ENCODE data around the gene WHRN. TPM values are rescaled to one million over a fixed set of nuclear protein-coding genes. Genes with fewer than 3 reads are reported as not detected.

The WHRN gene
- total and polyA plus RNA-seq, 2 of the 13 experiments (the other 11 are each of a cell fraction or from before 2014, with no cell fraction given): 2.3 to 5.3 TPM

DNA sequence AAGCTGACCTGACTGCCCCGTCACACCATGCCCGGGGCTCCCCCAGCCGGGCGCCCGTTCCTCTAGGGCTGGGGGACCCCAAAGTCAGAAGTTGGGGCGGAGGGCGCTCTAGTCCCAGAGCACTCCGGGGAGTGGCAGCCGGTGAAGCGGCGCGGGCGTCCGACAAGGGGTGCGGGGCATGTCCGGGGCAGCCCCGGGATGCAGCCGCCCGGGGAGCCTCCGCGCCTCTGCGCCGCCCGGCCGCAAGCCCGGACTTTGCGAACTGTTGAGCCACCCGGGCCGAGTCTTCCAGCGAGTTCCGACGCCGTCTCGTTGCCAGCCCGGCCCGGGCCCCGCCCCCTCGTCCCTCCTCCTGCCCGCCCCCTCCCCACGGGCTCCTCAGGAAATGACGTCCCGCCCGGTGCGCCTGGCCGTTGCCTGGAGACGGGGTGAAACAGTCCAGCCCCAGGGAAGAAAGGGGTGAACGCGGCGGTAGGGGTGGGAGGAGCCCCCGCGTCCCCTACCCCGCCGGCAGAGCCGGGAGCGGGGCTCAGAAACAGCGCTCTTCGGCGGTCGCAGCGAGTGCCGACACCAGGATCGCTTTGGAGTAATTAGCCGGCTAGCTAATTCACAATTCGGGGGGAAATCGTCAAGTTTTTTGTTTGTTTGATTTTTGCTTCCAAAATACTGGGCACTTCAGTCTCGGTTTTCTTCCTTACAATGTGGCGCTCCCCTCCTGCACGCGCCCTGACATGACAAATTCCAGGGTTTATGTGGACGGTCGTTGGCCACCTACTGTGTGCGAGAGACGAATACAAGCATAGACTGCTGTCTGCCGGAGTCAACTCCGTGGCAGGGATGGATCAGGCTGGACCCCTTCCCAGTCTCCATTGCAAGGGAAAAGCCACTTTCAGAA is at the start of gene WHRN (continued):
- no peak for TF ChIP-seq ZNF451 (CRISPR knock-in tag; IDR thresholded peaks at IDR 0.05)
- TF ChIP-seq ZNF605 (CRISPR knock-in tag; IDR thresholded peaks at IDR 0.05): no peak
- no peak for TF ChIP-seq GTF3A (CRISPR knock-in tag; conservative IDR thresholded peaks at IDR 0.05)
- TF ChIP-seq ZMAT3 (CRISPR knock-in tag; conservative IDR thresholded peaks at IDR 0.05): no peak
- peak; percentile 88; the same call in 1 of the 3 replicates for TF ChIP-seq MXI1 (IDR thresholded peaks at IDR 0.05; ENCODE audit: borderline replicate concordance, low read depth, low read length)
- no peak for TF ChIP-seq GZF1 (CRISPR knock-in tag; IDR thresholded peaks at IDR 0.05)
- TF ChIP-seq PLSCR1 (CRISPR knock-in tag; IDR thresholded peaks at IDR 0.05; ENCODE audit: borderline replicate concordance): no peak
- no peak for TF ChIP-seq HIC2 (CRISPR knock-in tag; IDR thresholded peaks at IDR 0.05; ENCODE audit: low read depth)
- TF ChIP-seq ZBTB38 (CRISPR knock-in tag; IDR thresholded peaks at IDR 0.05): no peak
- TF ChIP-seq SIN3B (IDR thresholded peaks at IDR 0.05; ENCODE audit: low read length): no peak
- TF ChIP-seq ATF5 (CRISPR knock-in tag; IDR thresholded peaks at IDR 0.05; ENCODE audit: low read depth): no peak
- TF ChIP-seq, protein P1, sequence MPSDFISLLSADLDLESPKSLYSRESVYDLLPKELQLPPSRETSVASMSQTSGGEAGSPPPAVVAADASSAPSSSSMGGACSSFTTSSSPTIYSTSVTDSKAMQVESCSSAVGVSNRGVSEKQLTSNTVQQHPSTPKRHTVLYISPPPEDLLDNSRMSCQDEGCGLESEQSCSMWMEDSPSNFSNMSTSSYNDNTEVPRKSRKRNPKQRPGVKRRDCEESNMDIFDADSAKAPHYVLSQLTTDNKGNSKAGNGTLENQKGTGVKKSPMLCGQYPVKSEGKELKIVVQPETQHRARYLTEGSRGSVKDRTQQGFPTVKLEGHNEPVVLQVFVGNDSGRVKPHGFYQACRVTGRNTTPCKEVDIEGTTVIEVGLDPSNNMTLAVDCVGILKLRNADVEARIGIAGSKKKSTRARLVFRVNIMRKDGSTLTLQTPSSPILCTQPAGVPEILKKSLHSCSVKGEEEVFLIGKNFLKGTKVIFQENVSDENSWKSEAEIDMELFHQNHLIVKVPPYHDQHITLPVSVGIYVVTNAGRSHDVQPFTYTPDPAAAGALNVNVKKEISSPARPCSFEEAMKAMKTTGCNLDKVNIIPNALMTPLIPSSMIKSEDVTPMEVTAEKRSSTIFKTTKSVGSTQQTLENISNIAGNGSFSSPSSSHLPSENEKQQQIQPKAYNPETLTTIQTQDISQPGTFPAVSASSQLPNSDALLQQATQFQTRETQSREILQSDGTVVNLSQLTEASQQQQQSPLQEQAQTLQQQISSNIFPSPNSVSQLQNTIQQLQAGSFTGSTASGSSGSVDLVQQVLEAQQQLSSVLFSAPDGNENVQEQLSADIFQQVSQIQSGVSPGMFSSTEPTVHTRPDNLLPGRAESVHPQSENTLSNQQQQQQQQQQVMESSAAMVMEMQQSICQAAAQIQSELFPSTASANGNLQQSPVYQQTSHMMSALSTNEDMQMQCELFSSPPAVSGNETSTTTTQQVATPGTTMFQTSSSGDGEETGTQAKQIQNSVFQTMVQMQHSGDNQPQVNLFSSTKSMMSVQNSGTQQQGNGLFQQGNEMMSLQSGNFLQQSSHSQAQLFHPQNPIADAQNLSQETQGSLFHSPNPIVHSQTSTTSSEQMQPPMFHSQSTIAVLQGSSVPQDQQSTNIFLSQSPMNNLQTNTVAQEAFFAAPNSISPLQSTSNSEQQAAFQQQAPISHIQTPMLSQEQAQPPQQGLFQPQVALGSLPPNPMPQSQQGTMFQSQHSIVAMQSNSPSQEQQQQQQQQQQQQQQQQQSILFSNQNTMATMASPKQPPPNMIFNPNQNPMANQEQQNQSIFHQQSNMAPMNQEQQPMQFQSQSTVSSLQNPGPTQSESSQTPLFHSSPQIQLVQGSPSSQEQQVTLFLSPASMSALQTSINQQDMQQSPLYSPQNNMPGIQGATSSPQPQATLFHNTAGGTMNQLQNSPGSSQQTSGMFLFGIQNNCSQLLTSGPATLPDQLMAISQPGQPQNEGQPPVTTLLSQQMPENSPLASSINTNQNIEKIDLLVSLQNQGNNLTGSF (CRISPR knock-in tag; IDR thresholded peaks at IDR 0.05): no peak
- TF ChIP-seq ZNF720 (CRISPR knock-in tag; IDR thresholded peaks at IDR 0.05): no peak
- TF ChIP-seq BORCS8-MEF2B (CRISPR knock-in tag; IDR thresholded peaks at IDR 0.05): 0 out of 2 replicates have a peak, but pooled peaks have one; percentile 29
- TF ChIP-seq ATF1 (CRISPR knock-in tag; IDR thresholded peaks at IDR 0.05): no peak
- no peak for TF ChIP-seq TCF7L2 (IDR thresholded peaks at IDR 0.05; ENCODE audit: low read depth, low read length)
- TF ChIP-seq ZSCAN31 (CRISPR knock-in tag; IDR thresholded peaks at IDR 0.05; ENCODE audit: low read depth): no peak
- TF ChIP-seq, protein P2, sequence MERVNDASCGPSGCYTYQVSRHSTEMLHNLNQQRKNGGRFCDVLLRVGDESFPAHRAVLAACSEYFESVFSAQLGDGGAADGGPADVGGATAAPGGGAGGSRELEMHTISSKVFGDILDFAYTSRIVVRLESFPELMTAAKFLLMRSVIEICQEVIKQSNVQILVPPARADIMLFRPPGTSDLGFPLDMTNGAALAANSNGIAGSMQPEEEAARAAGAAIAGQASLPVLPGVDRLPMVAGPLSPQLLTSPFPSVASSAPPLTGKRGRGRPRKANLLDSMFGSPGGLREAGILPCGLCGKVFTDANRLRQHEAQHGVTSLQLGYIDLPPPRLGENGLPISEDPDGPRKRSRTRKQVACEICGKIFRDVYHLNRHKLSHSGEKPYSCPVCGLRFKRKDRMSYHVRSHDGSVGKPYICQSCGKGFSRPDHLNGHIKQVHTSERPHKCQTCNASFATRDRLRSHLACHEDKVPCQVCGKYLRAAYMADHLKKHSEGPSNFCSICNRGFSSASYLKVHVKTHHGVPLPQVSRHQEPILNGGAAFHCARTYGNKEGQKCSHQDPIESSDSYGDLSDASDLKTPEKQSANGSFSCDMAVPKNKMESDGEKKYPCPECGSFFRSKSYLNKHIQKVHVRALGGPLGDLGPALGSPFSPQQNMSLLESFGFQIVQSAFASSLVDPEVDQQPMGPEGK (CRISPR knock-in tag; IDR thresholded peaks at IDR 0.05): peak; percentile 65
- no peak for TF ChIP-seq ZNF839 (CRISPR knock-in tag; IDR thresholded peaks at IDR 0.05; ENCODE audit: borderline replicate concordance)

Measured in HepG2 (cell line).